Measurements from ENCODE around the gene GRAMD1B. TPM values are rescaled to one million over a fixed set of nuclear protein-coding genes. Genes with fewer than 3 reads are reported as not detected.
"Not testable (repeated sequence)": the region's sequence is repeated elsewhere in the genome, so short reads cannot be mapped to it uniquely, and the experiment has no call there.

Gene GRAMD1B
- total RNA-seq, 1 experiment from 2014 or later, result 4.6 TPM

DNA sequence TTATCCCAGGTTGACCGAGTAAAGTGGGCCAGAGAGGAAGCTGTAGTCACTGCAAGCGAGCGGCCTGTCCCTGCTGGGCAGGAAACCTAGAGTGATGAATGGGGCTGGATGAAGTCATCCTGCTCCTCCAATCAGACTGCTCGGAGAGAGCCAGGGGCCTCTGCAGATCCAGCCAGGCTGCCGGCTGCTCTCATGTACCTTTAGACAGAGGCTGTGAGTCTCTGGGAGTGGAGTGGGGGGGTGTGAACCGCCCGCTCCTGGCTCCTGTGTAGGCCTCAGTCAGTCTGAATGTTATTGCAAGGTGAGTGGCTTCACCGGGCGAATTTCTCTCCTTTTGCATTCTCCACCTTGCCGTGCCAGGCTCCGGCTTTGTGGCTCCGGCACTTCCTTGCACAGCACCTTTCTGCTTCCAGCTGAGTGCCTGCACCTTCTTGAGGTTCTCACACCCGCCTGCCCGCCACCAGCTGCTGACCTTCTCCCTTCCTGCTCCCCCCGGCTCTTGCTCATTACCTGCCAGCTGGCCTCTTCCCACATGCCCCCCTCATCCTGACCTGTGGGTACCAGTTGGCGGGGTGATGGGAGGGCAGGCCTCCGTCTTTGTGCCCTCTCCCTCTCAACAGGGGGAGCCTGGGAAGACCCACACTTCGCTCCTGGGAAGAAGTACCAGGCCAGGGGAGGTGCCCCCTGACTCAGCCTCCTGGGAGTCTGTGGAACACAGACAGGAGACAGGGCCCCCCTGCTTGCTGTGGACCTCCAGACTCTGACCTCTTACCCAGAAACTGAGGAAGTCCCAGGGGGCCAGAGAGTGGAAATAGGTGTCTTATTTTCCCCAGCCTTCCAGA is 79.9 kb downstream of the GRAMD1B start:
- DNase-seq (ENCODE audit: low spot score), result peak; percentile 84

DNA sequence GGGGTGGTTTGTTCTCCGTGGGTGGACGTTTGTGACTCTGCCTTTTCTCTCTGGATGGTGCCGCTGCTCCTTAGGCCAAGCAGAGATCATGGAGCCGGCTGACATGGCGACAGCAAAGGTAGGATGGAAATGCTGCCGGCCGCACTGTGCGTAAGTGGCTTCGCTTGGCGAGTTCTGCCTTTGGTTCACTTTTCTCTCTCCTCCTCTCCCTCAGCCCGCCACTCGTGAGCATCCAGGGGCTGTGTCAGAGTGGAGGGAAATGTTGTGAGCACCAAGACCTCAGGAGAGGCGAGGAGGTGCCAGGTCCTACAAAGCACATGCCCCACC is 80.5 kb downstream of the GRAMD1B start:
- DNase-seq (ENCODE audit: low spot score), result no peak

DNA sequence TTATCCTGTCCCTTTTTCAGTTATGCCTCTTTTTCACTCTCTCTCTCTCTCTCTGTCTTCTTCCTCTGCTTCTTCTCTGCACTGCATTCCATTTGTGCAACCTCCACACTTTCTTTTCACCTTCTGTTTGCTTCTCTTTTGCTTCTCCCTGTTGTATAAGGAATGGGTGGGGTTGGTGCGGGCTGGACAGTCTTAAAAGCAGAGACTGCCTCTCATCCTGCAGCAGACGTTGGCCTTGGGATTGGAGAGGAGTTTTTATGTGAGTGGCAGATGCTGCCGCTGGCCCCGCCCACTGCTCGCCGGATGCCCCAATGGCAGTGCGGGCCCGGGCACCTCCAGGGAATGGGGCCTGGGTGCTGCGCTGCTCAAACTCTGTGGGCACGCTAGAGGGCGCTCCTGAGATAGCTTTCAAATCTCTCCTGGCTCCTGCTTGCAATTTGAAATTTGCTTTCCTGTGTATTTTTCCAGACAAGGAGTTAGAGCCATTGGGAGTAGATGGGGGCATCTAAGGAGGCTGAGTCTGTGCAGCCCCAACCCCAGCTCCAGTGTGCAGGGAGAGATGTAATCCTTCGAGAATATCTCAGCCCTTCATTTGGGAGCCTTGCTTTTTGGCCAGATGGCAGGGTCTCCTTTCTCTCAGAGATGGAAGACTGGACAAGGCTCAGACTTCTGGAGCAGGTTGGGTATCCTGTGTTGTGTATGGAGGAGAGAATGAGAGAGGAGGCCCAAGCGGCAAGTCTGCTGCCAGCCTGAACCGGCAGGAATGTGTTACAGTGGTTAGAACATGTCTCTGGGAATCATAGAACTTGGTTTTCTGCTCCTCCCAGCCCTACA is 81.2 kb downstream of the GRAMD1B start:
- peak; percentile 85 for DNase-seq (ENCODE audit: low spot score)

DNA sequence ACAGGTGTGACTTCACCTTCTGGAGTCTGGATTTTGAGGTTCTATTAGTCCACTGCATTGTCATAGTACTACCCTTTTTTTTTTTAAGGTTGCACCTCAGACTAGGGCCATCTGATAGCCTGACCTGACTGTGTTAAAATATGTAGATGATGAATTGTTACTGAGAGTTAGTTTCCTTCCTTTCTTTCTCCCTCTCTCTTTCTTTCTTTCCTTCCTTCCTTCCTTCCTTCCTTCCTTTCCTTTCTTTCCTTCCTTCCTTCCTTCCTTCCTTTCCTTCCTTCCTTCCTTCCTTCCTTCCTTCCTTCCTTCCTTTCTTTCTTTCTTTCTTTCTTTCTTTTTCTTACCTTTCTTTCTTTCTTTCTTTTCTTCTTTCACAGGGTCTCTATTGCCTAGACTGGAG is 83.2 kb downstream of the GRAMD1B start:
- DNase-seq (ENCODE audit: low spot score), result not testable (repeated sequence)

DNA sequence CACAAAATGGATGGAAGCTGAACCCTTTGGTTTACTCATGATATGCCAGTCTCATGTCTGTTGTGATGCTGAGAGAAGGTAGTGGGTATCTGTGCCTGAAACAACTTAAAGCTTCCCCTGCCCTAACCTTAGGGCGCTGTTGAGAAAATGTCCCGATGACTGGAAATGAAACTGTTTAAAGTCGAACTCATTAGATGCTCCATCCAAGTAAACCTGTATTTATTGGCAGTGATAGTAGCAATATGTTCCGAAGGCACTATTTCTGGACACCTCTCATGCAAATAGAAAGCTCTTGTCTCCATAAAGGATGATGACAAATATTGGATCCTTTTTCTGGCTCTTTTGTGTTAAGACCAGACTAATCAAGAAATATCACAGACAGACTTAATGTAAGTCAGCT is 86.2 kb downstream of the GRAMD1B start:
- no peak for DNase-seq (ENCODE audit: low spot score)

DNA sequence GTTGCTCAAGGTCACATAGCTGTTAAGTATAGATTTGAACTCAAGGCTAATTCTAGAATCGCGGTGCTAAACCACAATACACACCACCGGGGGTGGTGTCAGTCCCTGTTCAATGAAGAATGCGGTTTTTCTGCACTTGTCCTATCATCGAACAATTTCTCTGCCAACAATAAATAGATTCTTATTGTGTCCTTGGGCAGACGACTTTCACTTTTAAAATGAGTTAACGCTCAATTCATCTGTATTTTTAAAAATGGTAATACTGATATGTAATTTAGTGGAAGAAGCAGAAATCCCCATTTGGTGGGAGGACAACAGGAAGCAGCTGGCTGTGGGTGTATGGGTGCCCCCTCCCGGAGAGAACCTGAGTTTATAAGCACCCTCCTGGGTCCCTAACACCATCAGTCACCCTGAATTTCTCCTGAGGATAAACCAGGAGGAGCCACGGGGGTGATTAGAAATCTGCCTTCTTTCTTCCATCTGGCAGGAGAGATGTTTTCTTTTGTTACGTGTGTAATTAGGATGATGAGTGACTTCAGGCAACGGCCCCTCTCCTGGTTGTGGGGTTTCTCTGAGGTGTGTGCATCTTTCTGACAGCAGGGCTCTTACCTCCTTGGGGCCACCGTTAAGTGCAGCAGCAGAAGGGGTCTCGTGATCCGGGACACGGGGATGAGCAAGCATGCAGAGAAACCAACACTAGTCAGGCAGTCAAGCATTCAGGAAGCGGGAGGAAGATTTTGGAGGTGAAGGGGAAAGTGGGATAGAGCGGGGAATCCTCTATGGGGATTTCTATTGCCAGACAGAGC is 87.7 kb downstream of the GRAMD1B start:
- DNase-seq (ENCODE audit: low spot score), result no peak

- no peak for DNase-seq (ENCODE audit: low spot score)
Measured at GRCh38 chr11:123518496-123519054, 88.5 kb downstream of the GRAMD1B start.

DNA sequence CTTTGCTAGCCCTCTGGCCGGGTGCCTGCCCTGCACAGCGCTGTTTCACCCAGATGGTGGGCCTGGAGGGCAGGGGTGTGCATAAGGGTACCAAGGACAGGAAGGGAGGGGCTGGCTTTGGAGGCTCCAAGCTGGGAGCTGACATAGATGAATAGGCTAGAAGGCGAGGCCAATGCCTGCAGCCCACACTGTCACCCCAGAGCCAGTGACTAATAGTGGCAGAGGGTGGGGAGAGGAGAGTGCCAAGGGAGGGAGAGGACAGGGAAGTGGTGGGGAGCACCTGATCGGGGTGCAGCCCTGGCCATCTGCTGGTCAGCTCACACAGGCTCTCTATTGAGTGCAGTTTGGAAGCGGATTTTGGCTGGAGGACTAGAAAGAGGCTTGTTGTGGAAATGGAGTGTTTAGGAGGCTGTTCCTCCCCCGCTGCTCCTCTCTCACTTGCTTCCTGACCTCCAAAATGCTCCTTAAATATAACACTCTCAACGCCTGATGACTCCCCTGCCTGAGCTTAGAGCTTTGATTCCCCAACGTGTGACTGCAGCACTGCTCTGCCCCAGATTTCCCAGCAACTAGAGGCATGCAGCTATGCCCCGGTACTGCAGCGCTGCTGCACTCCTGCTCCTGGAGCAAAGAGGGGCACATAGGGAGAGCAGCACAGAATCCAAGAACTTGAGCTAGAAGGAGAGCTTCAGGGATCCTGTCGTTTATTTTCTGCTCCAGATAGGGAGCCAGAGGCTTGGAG is 89.2 kb downstream of the GRAMD1B start:
- DNase-seq (ENCODE audit: low spot score), result peak; percentile 62

DNA sequence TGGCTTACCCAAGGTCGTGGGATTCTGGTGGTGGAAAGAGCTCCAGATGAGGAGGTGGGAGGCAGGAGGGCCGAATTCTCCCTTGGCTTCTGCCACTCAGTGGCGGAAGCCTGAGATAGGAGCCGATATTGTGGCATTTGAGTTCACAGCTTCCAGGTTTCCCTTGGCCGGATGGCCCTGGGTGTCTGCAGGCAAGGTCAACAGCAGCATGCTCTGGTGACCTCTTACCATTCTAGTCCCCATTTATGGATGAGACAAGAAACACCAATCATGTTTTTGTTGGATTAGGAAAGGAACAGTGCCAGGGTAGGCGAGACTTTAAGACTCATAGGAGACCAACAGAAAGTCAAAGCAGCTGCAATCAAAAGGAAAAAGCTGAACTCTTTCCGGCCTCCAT is 89.7 kb downstream of the GRAMD1B start:
- DNase-seq (ENCODE audit: low spot score), result no peak

- not testable (repeated sequence) for DNase-seq (ENCODE audit: low spot score)
Measured at GRCh38 chr11:123520476-123520875, 90.4 kb downstream of the GRAMD1B start.

- DNase-seq (ENCODE audit: low spot score), result no peak
Measured at GRCh38 chr11:123521001-123521400, 90.9 kb downstream of the GRAMD1B start.

DNA sequence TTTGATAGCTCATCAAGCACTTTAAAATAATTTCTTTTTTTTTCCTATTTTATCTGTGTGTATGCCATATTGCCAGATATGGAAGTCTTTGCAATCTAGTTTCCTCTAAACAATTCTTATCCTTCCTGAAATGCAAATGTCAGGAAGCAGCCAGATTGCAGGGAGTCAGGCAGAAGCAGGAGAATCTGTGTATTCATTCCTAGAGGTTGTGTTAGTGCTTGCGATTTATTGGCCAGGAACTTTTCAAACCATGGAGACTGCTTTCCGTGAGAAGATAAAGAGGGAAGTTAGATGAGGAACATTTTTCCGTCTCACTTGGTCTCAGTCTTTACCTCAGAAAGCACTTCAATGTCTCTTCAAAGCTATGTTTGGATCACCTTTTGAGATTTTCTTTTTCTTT is 91.9 kb downstream of the GRAMD1B start:
- DNase-seq (ENCODE audit: low spot score), result no peak

DNA sequence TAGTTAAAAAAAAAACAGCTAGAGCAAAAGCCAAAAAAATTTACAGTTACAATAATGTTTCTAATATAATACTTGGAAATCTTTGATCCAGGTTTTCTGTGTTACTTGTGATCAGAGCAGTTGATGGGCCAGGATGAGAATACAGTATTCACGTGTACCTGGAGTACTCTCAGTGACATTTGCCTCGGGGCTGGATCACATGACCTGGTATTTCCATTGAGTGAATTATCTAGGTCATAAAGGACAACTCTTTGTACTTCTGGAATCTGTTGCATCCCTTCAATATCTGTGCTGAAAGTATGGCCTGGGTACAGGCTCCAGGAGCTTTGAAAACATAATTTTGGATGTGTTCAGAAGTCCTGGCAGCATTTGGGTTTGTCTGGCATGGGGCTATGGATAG is 93.5 kb downstream of the GRAMD1B start:
- no peak for DNase-seq (ENCODE audit: low spot score)

DNA sequence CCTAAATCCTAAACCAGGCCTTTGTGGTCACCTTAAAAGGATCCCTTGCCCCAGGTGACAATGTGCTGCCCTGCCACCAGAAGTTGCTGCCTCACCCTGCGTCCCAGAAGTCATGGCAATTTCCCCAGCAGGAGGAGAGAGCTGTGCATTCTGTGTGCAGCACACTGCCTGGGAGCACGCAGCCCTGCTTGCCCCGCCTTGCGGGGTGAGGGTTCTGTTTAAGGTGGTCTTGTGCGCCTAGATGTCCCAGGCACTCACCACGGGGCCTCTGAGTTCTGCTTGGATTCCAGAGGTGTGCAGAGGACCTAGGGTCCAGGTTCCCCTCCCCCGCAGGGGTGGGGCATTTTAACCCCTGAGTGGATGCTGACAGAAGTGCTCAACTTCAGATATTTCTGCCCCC is 95.0 kb downstream of the GRAMD1B start:
- no peak for DNase-seq (ENCODE audit: low spot score)

DNA sequence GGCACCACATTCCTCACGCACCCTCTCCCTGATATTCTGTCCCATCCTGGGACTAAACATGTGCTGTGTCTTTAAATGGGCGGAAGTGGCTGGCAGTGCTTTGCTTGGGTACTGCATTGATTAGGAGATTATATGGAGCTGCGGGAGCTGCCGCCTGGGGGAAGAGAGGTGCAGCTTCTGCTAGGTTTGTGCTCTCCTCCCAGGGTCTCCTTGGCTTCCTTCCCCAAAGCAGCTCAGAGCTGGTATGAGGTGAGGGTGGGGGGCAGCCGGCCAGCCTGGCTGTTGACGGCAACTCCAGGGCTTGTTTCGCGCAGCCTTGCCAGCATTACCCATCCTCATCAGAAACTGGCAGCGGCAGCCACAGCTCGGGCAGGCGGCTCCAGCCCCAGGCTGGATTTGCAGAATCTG is 95.4 kb downstream of the GRAMD1B start:
- no peak for DNase-seq (ENCODE audit: low spot score)

- DNase-seq (ENCODE audit: low spot score), result no peak
Measured at GRCh38 chr11:123526027-123526805, 96.1 kb downstream of the GRAMD1B start.

- no peak for DNase-seq (ENCODE audit: low spot score)
Measured at GRCh38 chr11:123526918-123527317, 96.8 kb downstream of the GRAMD1B start.

DNA sequence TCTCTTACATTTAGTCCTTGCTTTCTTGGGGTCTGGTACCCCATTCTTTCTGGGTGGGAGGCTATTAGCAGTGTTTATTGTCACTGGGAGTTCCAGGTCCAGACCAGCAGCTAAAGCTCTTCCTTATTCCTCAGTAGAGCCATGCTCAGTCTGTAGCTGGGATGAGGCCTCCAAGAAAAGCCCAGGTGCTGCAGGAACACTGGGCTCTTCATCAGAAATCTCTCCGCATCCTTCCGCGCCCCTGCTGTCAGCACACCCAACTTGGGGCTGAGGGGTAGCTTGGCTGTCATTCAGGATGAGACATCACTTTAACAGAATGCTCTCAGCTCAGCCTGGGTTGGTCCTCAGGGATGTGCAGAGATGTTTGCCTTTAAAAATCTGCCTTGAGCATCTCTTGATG is 97.5 kb downstream of the GRAMD1B start:
- no peak for DNase-seq (ENCODE audit: low spot score)

GRCh38 chr11:123527947-123528346 is 97.9 kb downstream of the GRAMD1B start:
- no peak for DNase-seq (ENCODE audit: low spot score)

DNA sequence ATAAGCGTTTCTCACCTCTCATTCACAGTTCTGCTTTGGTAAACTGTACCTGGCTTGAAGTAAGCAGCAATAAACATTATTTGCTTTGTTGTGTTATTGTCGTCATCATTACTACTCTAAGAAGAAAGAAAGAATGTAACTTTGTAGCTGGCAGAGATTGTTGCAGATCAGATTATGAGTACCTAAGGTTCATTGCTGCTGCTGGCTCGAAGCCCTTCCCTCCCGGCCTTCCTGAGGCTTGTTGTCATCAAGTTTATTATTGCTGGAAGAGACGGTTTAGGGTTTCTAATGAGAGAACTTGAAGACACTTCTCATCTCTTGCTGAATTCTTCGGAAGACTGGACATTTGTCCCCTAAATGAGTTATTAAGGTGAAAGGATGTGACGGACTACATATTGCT is 101.3 kb downstream of the GRAMD1B start:
- DNase-seq (ENCODE audit: low spot score), result no peak

Measured in A172 (cell line).